HUES64 (cell line): ENCODE data around the gene UBE2E1.
A peak's percentile ranks its signal among the peaks of the same experiment; 100 is the strongest.

Experiments used
- H3K27ac ChIP-seq: 2 replicates; pipeline ENCODE4 v1.7.0; 2013; ENCODE audit warnings: low read depth, low read length, inconsistent platforms
- H3K27me3 ChIP-seq: 2 replicates; pipeline ENCODE4 v1.6.1; 2013; ENCODE audit warnings: mild to moderate bottlenecking, low read length; ENCODE audit not compliant: insufficient read depth
- H3K36me3 ChIP-seq: 2 replicates; pipeline ENCODE4 v1.6.1; 2013; ENCODE audit warnings: mild to moderate bottlenecking, low read length; ENCODE audit not compliant: insufficient read depth
- H3K4me1 ChIP-seq: 2 replicates; pipeline ENCODE4 v1.6.1; 2013; ENCODE audit warnings: mild to moderate bottlenecking, low read length, moderate library complexity; ENCODE audit not compliant: insufficient read depth
- H3K4me3 ChIP-seq: 2 replicates; pipeline ENCODE4 v1.5.1; 2013; ENCODE audit warnings: mild to moderate bottlenecking, low read length, moderate library complexity
- H3K9ac ChIP-seq: 2 replicates; pipeline ENCODE4 v1.6.1; 2013; ENCODE audit warnings: mild to moderate bottlenecking, low read depth, low read length
- H3K9me3 ChIP-seq: 2 replicates; pipeline ENCODE4 v1.6.1; 2013; ENCODE audit warnings: low read depth, low read length; ENCODE audit not compliant: insufficient read depth
- WGBS: fragments of 150-250, 120-280 bp; methylation state at CpG from one replicate; pipeline ENCODE4 v1.1.7; 2013; ENCODE audit warnings: missing lambda C conversion rate; 5-methylcytosine and 5-hydroxymethylcytosine counted together

The UBE2E1 gene

GRCh38 chr3:23809294-23809693, 3.5 kb downstream of the UBE2E1 start:
- no peaks in the 10 kb centered on the region for H3K27me3 ChIP-seq
- peaks cover 55% of the 10 kb centered on the region for H3K4me1 ChIP-seq
- peaks cover 35% of the 10 kb centered on the region for H3K36me3 ChIP-seq
- no peaks in the 10 kb centered on the region for H3K9me3 ChIP-seq
- no peak overlapping the region for H3K27ac ChIP-seq
- 62% methylated on average over 2 of the region's 2 CpGs for WGBS
- peak overlapping the region; percentile 60 for H3K4me3 ChIP-seq
- H3K9ac ChIP-seq, result no peak overlapping the region

DNA sequence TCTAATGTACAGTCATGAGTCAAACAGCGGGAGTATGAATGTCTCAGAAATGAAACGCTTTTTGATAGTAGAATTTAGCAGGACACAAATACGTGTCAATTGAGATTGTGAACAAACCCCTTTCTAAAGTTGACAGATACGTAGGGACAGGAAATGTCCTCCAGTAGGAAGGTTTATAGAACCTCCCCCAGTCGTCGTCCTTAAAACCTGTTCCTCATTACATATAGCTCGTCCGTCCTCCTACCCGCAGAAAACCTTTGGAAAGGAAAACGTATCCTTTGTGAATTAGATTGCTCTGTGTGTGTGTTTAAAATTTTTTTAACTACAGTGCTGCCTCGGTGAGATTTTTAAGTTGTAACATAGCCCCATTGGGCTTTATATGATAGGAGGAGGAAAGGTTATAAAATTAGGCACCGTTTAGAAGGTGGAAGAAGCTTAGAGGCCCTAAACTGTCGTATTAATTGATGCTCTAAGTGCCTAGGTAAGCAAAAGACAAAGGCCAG, 4.1 kb downstream of the UBE2E1 start:
- Histone ChIP-seq H3K4me1 (peaks cover 52% of the 10 kb centered on the region), H3K27me3 (no peaks in the 10 kb centered on the region), H3K36me3 (peaks cover 36% of the 10 kb centered on the region), H3K27ac (peak overlapping the region; percentile 85), H3K9me3 (no peaks in the 10 kb centered on the region), H3K4me3 (peak overlapping the region; percentile 60), H3K9ac (peak overlapping the region; percentile 95)
- WGBS, result 21% methylated on average over 13 of the region's 13 CpGs

DNA sequence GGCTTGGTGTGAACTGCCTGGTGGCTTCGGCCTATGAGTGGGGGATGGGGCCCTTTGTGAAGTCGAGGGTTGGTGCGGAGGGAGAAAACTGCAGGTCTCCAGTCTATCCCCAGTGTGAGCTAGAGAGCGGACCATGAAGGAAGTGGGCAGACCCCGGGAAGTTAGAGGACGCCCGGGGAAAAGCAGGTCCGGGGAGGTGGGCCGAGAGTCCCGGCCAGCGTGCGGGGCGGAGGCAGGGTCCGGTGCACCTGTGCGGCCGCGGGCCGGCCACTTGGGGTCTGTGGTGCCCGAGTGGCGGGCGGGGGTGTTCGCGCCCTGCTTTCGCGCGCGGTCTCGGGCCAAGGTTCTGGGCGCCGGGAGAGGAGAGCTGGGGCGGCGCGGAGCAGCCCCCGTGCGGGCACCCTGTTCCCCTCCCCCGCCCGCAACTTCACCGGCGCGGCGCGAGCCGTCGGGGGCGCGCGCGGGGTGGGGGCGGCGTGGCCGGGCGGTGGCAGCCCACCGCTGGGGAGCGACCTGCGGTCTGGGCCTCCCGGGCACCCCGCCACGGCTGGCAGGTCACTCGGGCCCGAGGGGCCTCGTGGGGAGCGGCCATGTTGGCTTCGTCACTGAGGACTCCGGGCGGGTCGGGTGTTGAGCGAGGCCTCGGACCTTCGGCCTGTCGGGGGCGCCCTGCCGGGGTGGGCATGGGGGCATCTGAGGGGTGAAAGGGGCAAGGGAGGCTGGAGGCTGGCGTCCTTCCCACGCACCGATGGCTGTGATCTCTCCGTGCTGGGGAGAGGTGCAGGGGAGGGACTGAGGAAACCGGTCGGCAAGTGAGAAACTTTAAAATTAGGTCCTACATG, 4.8 kb downstream of the UBE2E1 start:
- Histone ChIP-seq H3K27ac (peak overlapping the region; percentile 85), H3K27me3 (no peaks in the 10 kb centered on the region), H3K36me3 (peaks cover 42% of the 10 kb centered on the region), H3K4me1 (peaks cover 48% of the 10 kb centered on the region), H3K9ac (peak overlapping the region; percentile 95), H3K4me3 (peak overlapping the region; percentile 60), H3K9me3 (no peaks in the 10 kb centered on the region)
- under 1% methylated on average over 78 of the region's 78 CpGs for WGBS

GRCh38 chr3:23811185-23811527, 5.4 kb downstream of the UBE2E1 start:
- Histone ChIP-seq H3K27me3 (no peaks in the 10 kb centered on the region), H3K9ac (peak overlapping the region; percentile 95), H3K4me1 (peaks cover 48% of the 10 kb centered on the region), H3K27ac (peak overlapping the region; percentile 85), H3K9me3 (no peaks in the 10 kb centered on the region), H3K36me3 (peaks cover 47% of the 10 kb centered on the region), H3K4me3 (peak overlapping the region; percentile 60)
- WGBS, result 34% methylated on average over 10 of the region's 10 CpGs

DNA sequence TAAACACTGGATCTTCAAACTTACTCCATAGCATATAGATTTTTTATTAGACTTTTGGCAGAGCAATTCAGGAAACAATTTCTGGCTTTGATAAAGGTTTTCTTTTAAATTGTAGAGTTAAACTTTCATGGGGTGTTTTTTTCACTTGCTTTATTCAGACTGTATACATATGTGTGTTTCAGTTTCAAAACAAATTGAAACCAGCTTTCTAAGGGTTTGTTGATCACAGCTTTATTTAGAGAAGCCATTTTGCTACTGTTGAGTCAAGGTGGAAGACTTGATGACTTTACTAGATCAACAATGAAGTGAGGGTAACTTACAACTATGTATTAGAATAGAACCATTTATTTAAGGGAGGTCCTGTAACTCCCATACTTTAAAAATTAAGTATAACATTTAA, 6.2 kb downstream of the UBE2E1 start:
- peak overlapping the region; percentile 60 for H3K4me3 ChIP-seq
- H3K27ac ChIP-seq, result no peak overlapping the region
- peaks cover 48% of the 10 kb centered on the region for H3K4me1 ChIP-seq

GRCh38 chr3:23815879-23816278, 10.1 kb downstream of the UBE2E1 start:
- Histone ChIP-seq H3K9ac (no peak overlapping the region), H3K27ac (no peak overlapping the region), H3K4me1 (peaks cover 37% of the 10 kb centered on the region), H3K9me3 (no peaks in the 10 kb centered on the region), H3K36me3 (peaks cover 44% of the 10 kb centered on the region), H3K4me3 (no peak overlapping the region), H3K27me3 (no peaks in the 10 kb centered on the region)
- WGBS, result 96% methylated on average over 3 of the region's 3 CpGs

More for the DNA sequence above, 6.2 kb downstream of the UBE2E1 start:
- H3K27me3 ChIP-seq, result no peaks in the 10 kb centered on the region
- H3K36me3 ChIP-seq, result peaks cover 47% of the 10 kb centered on the region
- no peaks in the 10 kb centered on the region for H3K9me3 ChIP-seq
- H3K9ac ChIP-seq, result no peak overlapping the region

DNA sequence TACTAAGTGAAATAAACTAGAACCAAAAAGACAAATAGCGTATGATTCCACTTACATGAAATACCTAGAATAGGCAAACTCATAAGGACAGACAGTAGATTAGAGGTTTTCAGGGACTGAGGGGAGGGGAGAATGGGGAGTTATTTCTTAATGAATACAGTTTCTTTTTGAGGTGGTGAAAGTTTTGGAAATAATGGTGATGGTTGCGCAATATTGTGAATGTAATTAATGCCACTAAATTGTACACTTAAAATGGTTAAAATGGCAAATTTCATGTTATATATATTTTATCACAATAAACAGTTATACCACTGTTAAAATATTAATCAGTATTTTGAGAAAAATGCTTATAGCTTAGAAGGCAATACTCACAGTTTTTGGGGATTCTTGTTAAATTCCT, 11.0 kb downstream of the UBE2E1 start:
- peaks cover 33% of the 10 kb centered on the region for H3K4me1 ChIP-seq
- peaks cover 42% of the 10 kb centered on the region for H3K36me3 ChIP-seq
- WGBS, result 100% methylated on average over 1 of the region's 2 CpGs
- no peaks in the 10 kb centered on the region for H3K9me3 ChIP-seq
- no peak overlapping the region for H3K4me3 ChIP-seq
- no peaks in the 10 kb centered on the region for H3K27me3 ChIP-seq
- H3K27ac ChIP-seq, result no peak overlapping the region
- no peak overlapping the region for H3K9ac ChIP-seq

GRCh38 chr3:23817508-23818223, 11.9 kb downstream of the UBE2E1 start:
- H3K4me3 ChIP-seq, result no peak overlapping the region
- no peaks in the 10 kb centered on the region for H3K9me3 ChIP-seq
- 90% methylated on average over 3 of the region's 3 CpGs for WGBS
- H3K27me3 ChIP-seq, result no peaks in the 10 kb centered on the region
- peaks cover 32% of the 10 kb centered on the region for H3K36me3 ChIP-seq
- no peak overlapping the region for H3K27ac ChIP-seq
- H3K9ac ChIP-seq, result no peak overlapping the region
- H3K4me1 ChIP-seq, result peaks cover 32% of the 10 kb centered on the region

DNA sequence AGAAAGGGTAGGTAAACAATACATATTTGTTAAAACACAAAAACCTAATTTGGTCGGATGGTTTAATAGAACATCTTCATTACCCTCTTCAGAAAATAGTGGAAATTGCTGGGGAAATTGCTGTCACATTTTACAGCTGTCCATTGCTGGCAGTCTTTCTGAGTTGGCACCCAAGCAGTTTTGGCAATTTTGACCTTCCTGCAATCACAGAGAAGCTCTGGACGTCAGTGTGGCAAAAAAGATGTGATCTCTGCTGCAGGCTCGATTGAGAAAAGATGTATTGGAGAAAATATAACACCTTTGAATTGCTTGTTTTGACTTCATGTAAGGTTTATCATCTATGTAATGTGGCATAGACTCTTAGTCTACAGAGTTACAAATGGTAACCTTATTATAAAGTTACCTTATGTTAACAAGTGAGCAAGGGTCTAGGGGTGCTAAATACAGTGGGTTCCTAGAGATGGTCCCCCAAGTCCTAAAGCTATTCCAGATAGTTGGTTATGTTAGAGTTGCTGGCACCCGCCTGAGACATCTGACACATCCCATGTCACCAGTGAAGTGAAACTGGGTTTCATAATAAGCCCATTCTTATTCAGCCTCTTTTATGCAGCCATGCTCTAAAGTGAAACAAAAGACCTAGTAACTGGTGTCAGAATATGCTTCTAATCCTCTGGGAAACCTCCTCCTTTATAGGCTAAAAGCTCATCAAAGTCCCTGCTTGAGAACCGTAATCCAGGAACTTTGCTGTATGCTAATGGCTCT, 14.0 kb downstream of the UBE2E1 start:
- Histone ChIP-seq H3K27me3 (no peaks in the 10 kb centered on the region), H3K9ac (no peak overlapping the region), H3K4me1 (peaks cover 50% of the 10 kb centered on the region), H3K27ac (peak overlapping the region; percentile 16; the same call in 1 of the 2 replicates), H3K4me3 (no peak overlapping the region), H3K36me3 (peaks cover 29% of the 10 kb centered on the region; the same call in 1 of the 2 replicates), H3K9me3 (no peaks in the 10 kb centered on the region)
- WGBS, result 71% methylated on average over 5 of the region's 5 CpGs

GRCh38 chr3:23820888-23821287, 15.1 kb downstream of the UBE2E1 start:
- H3K4me1 ChIP-seq, result peaks cover 54% of the 10 kb centered on the region
- no peak overlapping the region for H3K9ac ChIP-seq
- no peaks in the 10 kb centered on the region for H3K27me3 ChIP-seq
- H3K9me3 ChIP-seq, result no peaks in the 10 kb centered on the region
- WGBS, result 94% methylated on average over 1 of the region's 1 CpG
- H3K27ac ChIP-seq, result no peak overlapping the region
- no peak overlapping the region for H3K4me3 ChIP-seq
- H3K36me3 ChIP-seq, result peaks cover 19% of the 10 kb centered on the region; the same call in 1 of the 2 replicates

DNA sequence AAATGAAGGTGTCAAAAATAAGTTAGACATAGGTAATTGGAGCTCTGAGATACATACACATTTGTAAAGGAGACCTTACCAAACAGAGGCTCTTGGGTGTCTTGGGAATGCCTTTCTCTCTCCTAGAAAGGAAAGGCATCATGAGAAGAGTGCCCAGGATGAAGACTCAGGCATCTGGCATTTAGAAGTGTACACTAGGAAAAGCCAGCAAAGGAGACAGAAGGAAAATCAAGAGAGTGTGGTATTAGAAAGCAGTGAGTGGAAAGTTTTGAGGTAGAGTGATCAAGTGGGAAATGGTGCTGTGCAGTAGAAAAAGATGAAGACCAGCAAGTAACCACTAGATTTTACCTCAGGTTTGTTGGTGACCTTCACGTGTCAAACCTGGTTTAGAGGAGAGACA, 16.1 kb downstream of the UBE2E1 start:
- Histone ChIP-seq H3K36me3 (0 out of 2 replicates have a peak, but pooled peaks cover 17% of the 10 kb centered on the region), H3K9me3 (no peaks in the 10 kb centered on the region), H3K4me1 (peaks cover 63% of the 10 kb centered on the region), H3K4me3 (no peak overlapping the region), H3K27me3 (no peaks in the 10 kb centered on the region), H3K27ac (no peak overlapping the region), H3K9ac (no peak overlapping the region)
- WGBS, result 86% methylated on average over 1 of the region's 1 CpG
